H1 (cell line): ENCODE results near the gene TBC1D19. TPM values are rescaled to one million over a fixed set of nuclear protein-coding genes. Genes with fewer than 3 reads are reported as not detected.

ENCODE experiments used
- polyA plus RNA-seq, 7 experiments: library from polyadenylated mRNA; depleted of rRNA in 3 of 7; stranded (reverse) in 5 of 7; unstranded in 2 of 7; fragments of >200 nt in 5 of 7; fragments of 200-250 nt in 2 of 7; gene quantifications; 1 replicate in 5 of 7; 2 replicates in 1 of 7; 4 replicates in 1 of 7; pipeline versions ENCODE4 v1.2.1 to v1.2.3, GENCODE V29; 2011 to 2013; ENCODE audit warnings: missing spikeins in 2 of 7, mixed read lengths in 2 of 7
- small RNA-seq: library from polyadenylated mRNA; stranded (forward); fragments of <200 nt; extraction: miRNeasy Mini kit (QIAGEN cat#:217004); gene quantifications from one replicate; pipeline ENCODE3, GENCODE V24; 2013; ENCODE audit not compliant: insufficient read depth
- total RNA-seq: library from RNA; stranded (reverse); fragmentation: NEBNext Ultra II Directional; extraction: Animal tissue kit (Norgen Biotek cat#: 25700); gene quantifications from 2 replicates; pipeline ENCODE4 v1.2.1, GENCODE V29; 2021

The TBC1D19 gene
- total and polyA plus RNA-seq, 2 of the 8 experiments (the other 6 are each of a cell fraction or from before 2014, with no cell fraction given) = 1.9 to 3.5 TPM

Small RNAs within 50 kb of the gene (small RNA-seq; reads per million reads assigned to genes)
- not detected for gene RF00284

Other genes with a start within 250 kb of the TBC1D19 start
- not detected in 2 replicates for gene CCKAR, start 93.6 kb upstream of the TBC1D19 start, total RNA-seq
- gene CCKAR, start 93.6 kb upstream of the TBC1D19 start, polyA plus RNA-seq (2011; rRNA removed) = not detected in 2 replicates